ENCODE data around the gene NLRP6. TPM values are rescaled to one million over a fixed set of nuclear protein-coding genes. Genes with fewer than 3 reads are reported as not detected.

Gene NLRP6
- total and polyA plus RNA-seq, 2 of the 4 experiments (the other 2 are of a cell fraction): not detected

DNA sequence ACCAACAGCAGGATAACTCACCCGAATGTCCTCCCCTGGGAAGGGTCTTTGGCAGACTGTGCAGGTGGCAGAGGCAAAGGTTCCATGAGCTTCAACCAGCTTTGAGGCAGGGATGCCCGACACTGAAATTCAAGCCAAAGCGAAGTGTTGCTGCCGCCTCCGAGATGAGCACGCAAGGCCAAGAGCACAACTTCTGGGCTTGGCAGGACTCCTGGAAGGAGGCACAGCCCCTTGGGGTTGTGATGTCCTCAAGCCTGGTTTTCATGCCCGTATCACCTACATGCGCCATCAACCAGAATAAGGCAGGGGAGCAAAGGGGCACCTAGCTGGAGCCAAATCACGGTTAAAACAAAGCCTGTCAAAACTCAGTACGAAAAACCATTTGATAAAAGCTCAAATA is 47.8 kb upstream of the NLRP6 start:
- H3K27me3 ChIP-seq (ENCODE audit: control insufficient read depth, insufficient read depth, low read length): no peaks in the 10 kb centered on the region
- no peak overlapping the region for H2AK5ac ChIP-seq (ENCODE audit: low read depth, low read length)
- H3K9me1 ChIP-seq (ENCODE audit: insufficient read depth, low read length): no peaks in the 10 kb centered on the region
- H2BK5ac ChIP-seq (ENCODE audit: low read depth, low read length, poor library complexity, severe bottlenecking): no peak overlapping the region
- H3K9ac ChIP-seq (ENCODE audit: low read depth, low read length): no peak overlapping the region
- H4K8ac ChIP-seq (ENCODE audit: low read depth in 2 of 2, low read length in 2 of 2): no peak overlapping the region
- no peak overlapping the region for H3K4ac ChIP-seq (ENCODE audit: low read depth, low read length)
- H3K4me1 ChIP-seq (ENCODE audit: control insufficient read depth, insufficient read depth, low read length): peaks cover 2% of the 10 kb centered on the region; the same call in 1 of the 2 replicates
- H4K91ac ChIP-seq (ENCODE audit: insufficient read depth, low read depth, low read length): no peak overlapping the region
- POLR2A ChIA-PET (ENCODE audit: unreplicated experiment): interaction anchor here (1.1 kb wide), 1 partner anchor 13 kb away, joined by 3 read pairs; no protein-coding TSS in a partner anchor
- no peak overlapping the region for H4K5ac ChIP-seq (ENCODE audit: low read depth, low read length)
- CTCF ChIA-PET: no interaction called here
- ATAC-seq (ENCODE audit: low read depth) (no peak), DNase-seq (no peak)
- peaks cover 2% of the 10 kb centered on the region; the same call in 1 of the 2 replicates for H3K36me3 ChIP-seq (ENCODE audit: control insufficient read depth, insufficient read depth, low read length)
- TF ChIP-seq, protein P1, sequence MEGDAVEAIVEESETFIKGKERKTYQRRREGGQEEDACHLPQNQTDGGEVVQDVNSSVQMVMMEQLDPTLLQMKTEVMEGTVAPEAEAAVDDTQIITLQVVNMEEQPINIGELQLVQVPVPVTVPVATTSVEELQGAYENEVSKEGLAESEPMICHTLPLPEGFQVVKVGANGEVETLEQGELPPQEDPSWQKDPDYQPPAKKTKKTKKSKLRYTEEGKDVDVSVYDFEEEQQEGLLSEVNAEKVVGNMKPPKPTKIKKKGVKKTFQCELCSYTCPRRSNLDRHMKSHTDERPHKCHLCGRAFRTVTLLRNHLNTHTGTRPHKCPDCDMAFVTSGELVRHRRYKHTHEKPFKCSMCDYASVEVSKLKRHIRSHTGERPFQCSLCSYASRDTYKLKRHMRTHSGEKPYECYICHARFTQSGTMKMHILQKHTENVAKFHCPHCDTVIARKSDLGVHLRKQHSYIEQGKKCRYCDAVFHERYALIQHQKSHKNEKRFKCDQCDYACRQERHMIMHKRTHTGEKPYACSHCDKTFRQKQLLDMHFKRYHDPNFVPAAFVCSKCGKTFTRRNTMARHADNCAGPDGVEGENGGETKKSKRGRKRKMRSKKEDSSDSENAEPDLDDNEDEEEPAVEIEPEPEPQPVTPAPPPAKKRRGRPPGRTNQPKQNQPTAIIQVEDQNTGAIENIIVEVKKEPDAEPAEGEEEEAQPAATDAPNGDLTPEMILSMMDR (conservative IDR thresholded peaks at IDR 0.05; ENCODE audit: low read depth, low read length): no peak
- no peak for TF ChIP-seq RCOR1 (IDR thresholded peaks at IDR 0.05; ENCODE audit: insufficient replicate concordance, low read length)
- no peak overlapping the region for H3K18ac ChIP-seq (ENCODE audit: low read depth, low read length)
- H3K4me2 ChIP-seq (ENCODE audit: low read depth, low read length): no peak overlapping the region
- dilution Hi-C loops (cut with HindIII; ENCODE audit: low sequenced_read_pairs, unreplicated experiment) (no loop called here), in situ Hi-C loops (cut with MboI; ENCODE audit: low sequenced_read_pairs) (no loop called here), intact Hi-C loops (cut with micrococcal nuclease) (no loop called here)
- 100% methylated on average over 1 of the region's 10 CpGs; no CpG with 5 or more reads in 1 of the 2 experiments for WGBS, 2 experiments (ENCODE audit: extremely low coverage in 2 of 2, insufficient read length in 1 of 2)
- H2AK9ac ChIP-seq (replicated peaks; ENCODE audit: low read depth, low read length, poor library complexity): no peak overlapping the region
- no TSS peak for BruUV-seq (replicated peaks)
- H3K56ac ChIP-seq (ENCODE audit: extremely low read depth, insufficient read depth, low read length): no peak overlapping the region
- no peak overlapping the region for H3K27ac ChIP-seq (ENCODE audit: insufficient read depth, low read length)
- no peak overlapping the region for H2BK20ac ChIP-seq (ENCODE audit: low read depth, low read length)
- peaks cover 8 to 44% of the 10 kb centered on the region in 2 experiments for H3K79me1 ChIP-seq (ENCODE audit: low read depth in 1 of 2, low read length in 2 of 2)
- H3K9me3 ChIP-seq (ENCODE audit: control insufficient read depth, insufficient read depth, low read length): no peaks in the 10 kb centered on the region
- H3K4me3 ChIP-seq (ENCODE audit: insufficient read depth, low read depth, low read length): no peak overlapping the region
- no peak overlapping the region for H3K14ac ChIP-seq (replicated peaks; ENCODE audit: low read depth, low read length)
- H4K20me1 ChIP-seq (ENCODE audit: insufficient read depth, low read length): peaks cover 3% of the 10 kb centered on the region; the same call in 1 of the 2 replicates
- H2AFZ ChIP-seq (replicated peaks; ENCODE audit: low read length, poor library complexity): no peak overlapping the region
- no peak overlapping the region for H2BK15ac ChIP-seq (ENCODE audit: low read depth, low read length)
- no peak overlapping the region for H3K23ac ChIP-seq (ENCODE audit: low read depth, low read length)
- H2BK120ac ChIP-seq (ENCODE audit: low read depth, low read length): no peak overlapping the region
